ENCODE data around the gene TEC.
"Not testable (repeated sequence)": the region's sequence is repeated elsewhere in the genome, so short reads cannot be mapped to it uniquely, and the experiment has no call there.

Gene TEC

GRCh38 chr4:48268956-48269860, at the start of gene TEC:
Gene TEC, minus strand, starts transcription at chr4:48269838. Its CDS starts 41,224 bp downstream, at chr4:48228614.
- Histone ChIP-seq H3K4me1 (ENCODE audit: insufficient read depth, low read length) (peaks cover 3% of the 10 kb centered on the region), H3K9me3 (ENCODE audit: control insufficient read depth, insufficient read depth, low read length) (no peaks in the 10 kb centered on the region), H3K36me3 (ENCODE audit: insufficient read depth, low read length) (no peaks in the 10 kb centered on the region), H3K9ac (ENCODE audit: low read depth, low read length) (peak within 1 kb of the TSS; percentile 85)

DNA sequence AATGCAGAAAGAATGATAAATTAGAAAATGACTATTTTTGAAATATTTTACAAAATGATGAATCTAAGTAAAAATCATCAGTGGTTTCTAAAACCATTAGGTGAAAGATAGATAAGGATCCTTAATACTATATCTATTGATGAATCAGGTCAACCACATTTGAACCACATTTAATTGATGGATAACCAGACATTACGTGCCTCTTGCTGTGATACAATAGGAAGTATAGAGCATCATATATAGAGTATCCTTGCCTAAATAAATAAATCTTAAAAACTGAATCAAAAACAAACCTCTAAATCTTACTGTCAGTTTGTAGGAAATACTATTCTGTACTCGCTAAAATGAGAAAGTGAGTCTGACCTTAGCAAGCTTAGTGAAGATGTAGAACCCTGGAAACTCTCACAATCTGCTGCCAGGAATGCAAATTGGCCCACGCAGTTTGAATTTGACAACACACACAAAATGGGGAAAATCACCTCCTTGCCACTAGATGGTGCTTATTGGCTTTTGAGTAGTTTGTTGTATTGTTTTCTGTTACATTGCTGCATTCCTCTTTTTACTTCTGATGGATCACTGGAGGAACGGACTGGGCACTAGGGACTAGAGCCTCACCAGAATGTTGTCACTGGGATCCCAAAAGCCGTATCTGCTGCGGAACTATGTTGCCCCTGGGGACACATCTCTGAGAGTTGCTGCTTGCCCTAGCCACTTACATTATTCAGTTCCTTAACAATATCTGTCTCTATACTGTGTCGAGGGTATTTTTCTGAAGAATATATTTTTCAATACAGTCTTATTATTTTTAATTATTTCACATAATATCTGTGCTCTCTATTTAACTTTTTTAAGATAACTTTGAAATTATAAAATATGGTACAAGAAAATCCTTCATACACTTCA, 46.3 kb upstream of the TEC start:
- Histone ChIP-seq H3K4me1 (ENCODE audit: insufficient read depth, low read length) (no peaks in the 10 kb centered on the region), H3K9me3 (ENCODE audit: control insufficient read depth, insufficient read depth, low read length) (no peaks in the 10 kb centered on the region), H3K9ac (ENCODE audit: low read depth, low read length) (no peak overlapping the region), H3K36me3 (ENCODE audit: insufficient read depth, low read length) (no peaks in the 10 kb centered on the region)

GRCh38 chr4:48314746-48315145, 45.1 kb upstream of the TEC start:
- H3K36me3 ChIP-seq (ENCODE audit: insufficient read depth, low read length); H3K4me1 ChIP-seq (ENCODE audit: insufficient read depth, low read length); H3K9ac ChIP-seq (ENCODE audit: low read depth, low read length); H3K9me3 ChIP-seq (ENCODE audit: control insufficient read depth, insufficient read depth, low read length): not testable (repeated sequence)

GRCh38 chr4:48311896-48312295, 42.3 kb upstream of the TEC start:
- Histone ChIP-seq H3K9ac (ENCODE audit: low read depth, low read length) (no peak overlapping the region), H3K36me3 (ENCODE audit: insufficient read depth, low read length) (no peaks in the 10 kb centered on the region), H3K4me1 (ENCODE audit: insufficient read depth, low read length) (no peaks in the 10 kb centered on the region), H3K9me3 (ENCODE audit: control insufficient read depth, insufficient read depth, low read length) (no peaks in the 10 kb centered on the region)

- Histone ChIP-seq H3K9ac (ENCODE audit: low read depth, low read length) (no peak overlapping the region), H3K4me1 (ENCODE audit: insufficient read depth, low read length) (no peaks in the 10 kb centered on the region), H3K9me3 (ENCODE audit: control insufficient read depth, insufficient read depth, low read length) (no peaks in the 10 kb centered on the region), H3K36me3 (ENCODE audit: insufficient read depth, low read length) (no peaks in the 10 kb centered on the region)
Measured at GRCh38 chr4:48308901-48309300, 39.3 kb upstream of the TEC start.

DNA sequence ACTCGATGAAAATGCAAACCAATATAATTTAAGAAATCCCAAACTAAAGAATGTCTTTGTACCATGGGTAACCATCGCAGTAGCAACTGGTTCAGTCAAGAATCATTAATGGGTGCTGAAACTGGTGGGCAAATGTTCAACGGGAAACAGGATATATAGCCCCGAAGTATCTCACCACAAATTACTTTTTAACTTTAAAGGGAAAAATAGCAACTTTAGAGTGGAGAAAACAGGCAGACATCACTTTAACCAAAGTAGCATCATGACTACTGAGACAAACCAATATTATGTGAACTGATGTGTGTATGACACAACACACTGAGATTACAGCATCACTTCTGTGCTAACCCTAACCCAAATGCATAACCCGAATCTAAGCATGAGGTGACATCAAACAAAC, 37.9 kb upstream of the TEC start:
- no peaks in the 10 kb centered on the region for H3K9me3 ChIP-seq (ENCODE audit: control insufficient read depth, insufficient read depth, low read length)

GRCh38 chr4:48305508-48305907, 35.9 kb upstream of the TEC start:
- no peaks in the 10 kb centered on the region for H3K36me3 ChIP-seq (ENCODE audit: insufficient read depth, low read length)
- no peak overlapping the region for H3K9ac ChIP-seq (ENCODE audit: low read depth, low read length)
- no peaks in the 10 kb centered on the region for H3K9me3 ChIP-seq (ENCODE audit: control insufficient read depth, insufficient read depth, low read length)
- no peaks in the 10 kb centered on the region for H3K4me1 ChIP-seq (ENCODE audit: insufficient read depth, low read length)

More for the DNA sequence above, 37.9 kb upstream of the TEC start:
- no peaks in the 10 kb centered on the region for H3K36me3 ChIP-seq (ENCODE audit: insufficient read depth, low read length)
- H3K4me1 ChIP-seq (ENCODE audit: insufficient read depth, low read length), result no peaks in the 10 kb centered on the region
- H3K9ac ChIP-seq (ENCODE audit: low read depth, low read length), result no peak overlapping the region

GRCh38 chr4:48300004-48300403, 30.4 kb upstream of the TEC start:
- Histone ChIP-seq H3K9ac (ENCODE audit: low read depth, low read length) (no peak overlapping the region), H3K36me3 (ENCODE audit: insufficient read depth, low read length) (no peaks in the 10 kb centered on the region), H3K9me3 (ENCODE audit: control insufficient read depth, insufficient read depth, low read length) (no peaks in the 10 kb centered on the region), H3K4me1 (ENCODE audit: insufficient read depth, low read length) (no peaks in the 10 kb centered on the region)

DNA sequence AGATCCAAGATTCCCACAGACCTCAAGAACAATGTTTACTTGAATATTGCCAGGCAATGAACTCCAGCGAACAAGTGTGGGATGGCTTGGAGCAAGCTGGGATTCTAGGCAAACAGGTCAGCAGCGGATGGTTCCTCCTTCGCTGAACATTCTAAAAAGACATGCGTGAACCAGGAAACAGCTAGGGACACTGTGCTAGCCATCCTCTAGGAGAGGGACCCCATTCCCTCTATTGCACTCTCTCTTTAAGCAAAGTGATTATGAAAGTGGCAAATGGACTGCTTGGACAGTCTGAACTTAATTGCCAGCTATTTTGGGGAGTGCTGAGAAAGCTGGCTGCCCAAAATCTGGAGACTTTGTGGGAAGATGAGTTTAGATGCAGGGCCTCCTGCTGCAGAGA, 29.9 kb upstream of the TEC start:
- no peaks in the 10 kb centered on the region for H3K36me3 ChIP-seq (ENCODE audit: insufficient read depth, low read length)
- H3K9ac ChIP-seq (ENCODE audit: low read depth, low read length), result no peak overlapping the region
- no peaks in the 10 kb centered on the region for H3K9me3 ChIP-seq (ENCODE audit: control insufficient read depth, insufficient read depth, low read length)
- no peaks in the 10 kb centered on the region for H3K4me1 ChIP-seq (ENCODE audit: insufficient read depth, low read length)

DNA sequence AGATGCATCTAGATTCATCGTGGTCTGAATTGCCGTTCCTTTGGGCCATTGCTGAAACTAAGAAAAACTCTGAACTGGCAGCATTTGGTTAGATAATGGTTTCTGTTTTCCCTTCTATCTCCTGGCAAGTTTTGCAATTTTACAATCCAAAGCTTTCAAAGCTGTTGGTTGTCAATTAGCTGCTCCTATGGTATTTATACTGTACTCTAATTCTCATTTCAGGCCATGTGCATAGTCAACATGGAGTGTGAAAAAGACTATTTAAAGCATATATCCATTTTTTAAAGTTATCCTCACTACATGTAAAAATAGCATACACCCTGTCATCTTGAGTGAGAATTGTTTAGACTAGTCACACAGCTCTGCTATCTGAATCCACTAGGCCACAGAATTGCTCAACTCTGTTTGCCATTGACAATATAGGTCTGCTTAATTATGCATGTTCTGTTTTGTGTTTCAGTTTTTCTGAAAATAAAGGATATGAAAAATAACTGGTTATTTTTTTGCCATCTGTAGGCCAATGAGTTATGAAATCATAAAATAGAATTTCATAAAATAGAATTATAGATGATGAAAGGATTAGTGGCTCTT, 27.7 kb upstream of the TEC start:
- H3K9ac ChIP-seq (ENCODE audit: low read depth, low read length), result no peak overlapping the region
- no peaks in the 10 kb centered on the region for H3K36me3 ChIP-seq (ENCODE audit: insufficient read depth, low read length)
- no peaks in the 10 kb centered on the region for H3K4me1 ChIP-seq (ENCODE audit: insufficient read depth, low read length)

DNA sequence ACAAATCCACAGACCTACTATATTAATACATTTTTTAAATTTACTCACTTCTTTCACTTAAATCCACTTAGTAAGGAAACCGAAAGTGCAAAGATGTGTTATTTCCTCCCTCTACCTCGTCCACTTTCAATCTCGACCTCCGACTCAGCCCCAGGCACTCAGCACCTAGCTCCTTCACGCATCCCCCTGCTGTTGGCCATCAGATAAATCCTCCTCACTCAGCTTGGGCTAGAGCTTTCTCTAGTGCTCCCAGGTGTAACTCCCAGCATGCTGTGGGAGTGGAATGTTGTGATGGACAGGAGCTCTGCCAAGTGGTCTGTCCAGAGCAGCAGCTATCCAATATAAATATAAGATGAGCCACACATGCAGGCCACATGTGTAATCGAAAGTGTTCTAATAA, 26.7 kb upstream of the TEC start:
- H3K4me1 ChIP-seq (ENCODE audit: insufficient read depth, low read length), result no peaks in the 10 kb centered on the region
- no peak overlapping the region for H3K9ac ChIP-seq (ENCODE audit: low read depth, low read length)
- no peaks in the 10 kb centered on the region for H3K9me3 ChIP-seq (ENCODE audit: control insufficient read depth, insufficient read depth, low read length)
- no peaks in the 10 kb centered on the region for H3K36me3 ChIP-seq (ENCODE audit: insufficient read depth, low read length)

More for the DNA sequence above, 27.7 kb upstream of the TEC start:
- no peaks in the 10 kb centered on the region for H3K9me3 ChIP-seq (ENCODE audit: control insufficient read depth, insufficient read depth, low read length)

DNA sequence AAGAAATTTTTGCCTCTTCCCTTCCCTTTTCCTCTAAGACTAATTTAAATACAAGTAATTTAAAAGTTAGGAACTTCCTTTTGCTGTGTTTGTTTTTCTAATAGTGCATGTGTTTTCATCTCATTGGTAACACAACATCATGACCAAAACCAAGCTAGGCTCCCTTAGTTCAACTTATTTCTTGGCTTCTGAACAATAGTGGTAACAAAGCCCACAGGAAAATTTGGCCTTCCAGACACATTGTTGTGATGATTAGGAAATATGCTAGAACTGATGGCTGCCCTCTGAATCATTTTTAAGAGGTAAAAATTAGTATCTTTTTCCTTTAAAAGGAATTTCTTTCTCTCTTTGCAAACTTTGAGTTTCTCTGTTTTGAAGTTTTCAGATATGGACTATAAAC, 25.5 kb upstream of the TEC start:
- Histone ChIP-seq H3K9me3 (ENCODE audit: control insufficient read depth, insufficient read depth, low read length) (no peaks in the 10 kb centered on the region), H3K9ac (ENCODE audit: low read depth, low read length) (no peak overlapping the region), H3K4me1 (ENCODE audit: insufficient read depth, low read length) (no peaks in the 10 kb centered on the region), H3K36me3 (ENCODE audit: insufficient read depth, low read length) (no peaks in the 10 kb centered on the region)

- H3K9me3 ChIP-seq (ENCODE audit: control insufficient read depth, insufficient read depth, low read length); H3K36me3 ChIP-seq (ENCODE audit: insufficient read depth, low read length); H3K9ac ChIP-seq (ENCODE audit: low read depth, low read length); H3K4me1 ChIP-seq (ENCODE audit: insufficient read depth, low read length): not testable (repeated sequence)
Measured at GRCh38 chr4:48292218-48292790, 22.7 kb upstream of the TEC start.

GRCh38 chr4:48290146-48290772, 20.6 kb upstream of the TEC start:
- Histone ChIP-seq H3K9me3 (ENCODE audit: control insufficient read depth, insufficient read depth, low read length) (peaks cover 6% of the 10 kb centered on the region; the same call in 1 of the 2 replicates), H3K4me1 (ENCODE audit: insufficient read depth, low read length) (no peaks in the 10 kb centered on the region), H3K36me3 (ENCODE audit: insufficient read depth, low read length) (no peaks in the 10 kb centered on the region), H3K9ac (ENCODE audit: low read depth, low read length) (no peak overlapping the region)
